ENCODE measurements around the gene OPN3.
A peak's percentile ranks its signal among the peaks of the same experiment; 100 is the strongest.

The OPN3 gene

GRCh38 chr1:241591736-241592135 lies 48.4 kb downstream of the OPN3 start:
- no peak for DNase-seq

- DNase-seq: no peak
Observed at GRCh38 chr1:241591317-241591716, 48.9 kb downstream of the OPN3 start.

- DNase-seq: no peak
Observed at GRCh38 chr1:241590719-241591118, 49.5 kb downstream of the OPN3 start.

GRCh38 chr1:241589521-241589920 lies 50.6 kb downstream of the OPN3 start:
- no peak for DNase-seq

- peak in 27 of 58 donors; percentile 4 to 74 (median 31) for DNase-seq
Observed at GRCh38 chr1:241586905-241587512, 53.2 kb downstream of the OPN3 start.

GRCh38 chr1:241582921-241583321 lies 57.2 kb downstream of the OPN3 start:
- no peak for DNase-seq

- DNase-seq: no peak
Observed at GRCh38 chr1:241579434-241579833, 60.7 kb downstream of the OPN3 start.

GRCh38 chr1:241574154-241574553 lies 66.0 kb downstream of the OPN3 start:
- DNase-seq: no peak

GRCh38 chr1:241569848-241570247 lies 70.3 kb downstream of the OPN3 start:
- no peak for DNase-seq

- DNase-seq: no peak
Observed at GRCh38 chr1:241560849-241561187, 79.4 kb downstream of the OPN3 start.

- no peak for DNase-seq
Observed at GRCh38 chr1:241560146-241560848, 79.9 kb downstream of the OPN3 start.

- DNase-seq: no peak
Observed at GRCh38 chr1:241557551-241558193, 82.5 kb downstream of the OPN3 start.

GRCh38 chr1:241557031-241557430 lies 83.1 kb downstream of the OPN3 start:
- no peak for DNase-seq

GRCh38 chr1:241555526-241555925 lies 84.6 kb downstream of the OPN3 start:
- no peak for DNase-seq

- DNase-seq: no peak
Observed at GRCh38 chr1:241553886-241554592, 86.1 kb downstream of the OPN3 start.

- peak in 4 of 58 donors; percentile 2 to 33 (median 18) for DNase-seq
Observed at GRCh38 chr1:241551759-241552638, 88.2 kb downstream of the OPN3 start.

GRCh38 chr1:241550318-241550717 lies 89.9 kb downstream of the OPN3 start:
- no peak for DNase-seq

GRCh38 chr1:241548008-241548407 lies 92.2 kb downstream of the OPN3 start:
- no peak for DNase-seq

Data from anterior cingulate cortex (tissue), 58 donors.